T-helper 17 cell (primary cell): ENCODE data around the gene PLN. TPM values are rescaled to one million over a fixed set of nuclear protein-coding genes. Genes with fewer than 3 reads are reported as not detected.

Experiments
- ATAC-seq: fragments of 150-1000 bp; cut with Tn5 transposase; 2 replicates; pipeline ENCODE4 v1.10.0; 2021; ENCODE audit warnings: mild to moderate bottlenecking, moderate library complexity
- DNase-seq, 3 donors: peaks; one replicate each; pipeline versions ENCODE4 v3.0.0 to v3.0.0-alpha.2; 2020 to 2021
- H3K9me3 ChIP-seq: one replicate; pipeline ENCODE4 v1.7.0; 2013; ENCODE audit warnings: low read length, mild to moderate bottlenecking; ENCODE audit not compliant: control insufficient read depth, poor library complexity, severe bottlenecking
- H3K27ac Mint-ChIP-seq: one replicate; pipeline ENCODE4 v1.8.0; 2022; ENCODE audit warnings: mild to moderate bottlenecking, moderate library complexity, mixed read lengths
- H3K27me3 Mint-ChIP-seq: one replicate; pipeline ENCODE4 v1.8.0; 2022; ENCODE audit warnings: mixed read lengths
- H3K36me3 Mint-ChIP-seq: one replicate; pipeline ENCODE4 v1.8.0; 2022; ENCODE audit warnings: low read depth, mixed read lengths
- H3K4me1 Mint-ChIP-seq: one replicate; pipeline ENCODE4 v1.8.0; 2022; ENCODE audit warnings: mild to moderate bottlenecking, mixed read lengths
- H3K4me3 Mint-ChIP-seq: one replicate; pipeline ENCODE4 v1.8.0; 2022; ENCODE audit warnings: mild to moderate bottlenecking, moderate library complexity, mixed read lengths
- total RNA-seq, 4 donors: library from RNA in 2 of 4; stranded (reverse) in 2 of 4; gene quantifications; one replicate each; pipeline ENCODE4 v1.2.3 and lab custom pipeline; 2022 to 2026

The PLN gene
- total RNA-seq (not detected), total RNA-seq (lab: John Stamatoyannopoulos, UW) (0 to 0.58 reads per million in 2 donors)

DNA sequence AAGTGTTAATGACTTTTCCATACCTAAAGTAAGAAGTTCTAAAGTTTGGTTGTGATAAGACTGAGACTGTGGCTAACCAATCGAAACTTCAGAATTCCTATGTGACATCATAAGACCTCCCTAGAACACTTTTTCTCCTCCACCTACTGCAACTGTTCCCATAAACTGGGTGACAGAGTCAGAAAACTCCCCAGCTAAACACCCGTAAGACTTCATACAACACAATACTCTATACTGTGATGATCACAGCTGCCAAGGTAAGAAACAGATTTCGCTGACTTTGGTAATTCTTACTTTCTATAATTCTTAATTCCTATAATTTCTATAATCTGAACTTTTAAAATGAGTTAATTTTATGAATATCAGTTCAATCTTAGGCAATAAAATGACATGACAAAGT, at the start of gene PLN:
Gene PLN, plus strand, starts transcription at position 161 of the 400 bp plus-strand sequence. CDS start 10,626 bp downstream, outside the sequence.
- no peak within 1 kb of the TSS for H3K4me3 Mint-ChIP-seq
- no peaks in the 10 kb centered on the region for H3K36me3 Mint-ChIP-seq
- H3K4me1 Mint-ChIP-seq = peaks cover 29% of the 10 kb centered on the region
- ATAC-seq (no peak), DNase-seq (no peak)
- no peaks in the 10 kb centered on the region for H3K9me3 ChIP-seq
- H3K27me3 Mint-ChIP-seq = no peaks in the 10 kb centered on the region
- H3K27ac Mint-ChIP-seq = peak within 1 kb of the TSS; percentile 4

DNA sequence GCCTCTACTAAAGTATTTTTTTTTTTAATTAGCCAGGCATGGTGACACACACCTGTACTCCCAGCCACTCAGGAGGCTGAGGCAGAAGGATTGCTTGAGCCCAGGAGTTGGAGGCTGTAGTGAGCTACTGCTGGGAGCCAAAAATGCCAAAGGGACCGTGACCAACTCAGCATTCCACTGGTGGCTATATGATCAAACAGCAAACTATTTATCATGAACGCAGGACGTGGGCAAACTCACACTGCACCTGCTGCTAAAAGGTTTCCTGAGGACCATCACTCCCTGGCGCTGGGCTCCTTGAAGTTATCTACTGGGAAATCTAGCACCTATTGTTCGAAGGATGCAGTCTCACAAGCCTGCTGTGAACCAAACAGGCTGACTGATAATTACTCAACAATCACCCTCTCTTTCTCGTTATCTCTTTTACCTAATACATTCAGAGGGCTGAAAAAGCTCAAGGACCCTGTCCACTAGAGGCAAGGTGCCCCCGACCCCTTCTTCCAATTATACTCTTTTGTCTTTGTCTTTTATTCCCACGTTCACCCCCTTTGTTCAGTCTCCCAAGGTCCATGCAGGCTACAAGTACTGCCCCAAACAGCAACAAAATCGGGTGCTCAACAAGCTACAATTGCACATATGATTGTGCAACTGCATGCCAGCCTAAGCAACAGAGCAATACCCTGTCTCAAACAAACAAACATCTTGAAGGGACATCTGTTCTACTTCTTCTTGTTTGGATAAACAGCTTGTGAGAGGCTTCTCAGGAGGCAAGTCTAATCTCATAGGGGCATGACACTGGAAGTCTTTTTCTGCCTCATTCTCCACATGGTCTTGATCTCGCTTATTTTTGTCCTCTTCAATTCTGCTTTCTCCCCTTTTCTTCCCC, 47.7 kb upstream of the PLN start:
- Mint-ChIP-seq H3K4me1 (peaks cover 11% of the 10 kb centered on the region), H3K36me3 (peaks cover 8% of the 10 kb centered on the region)
- ATAC-seq = no peak

DNA sequence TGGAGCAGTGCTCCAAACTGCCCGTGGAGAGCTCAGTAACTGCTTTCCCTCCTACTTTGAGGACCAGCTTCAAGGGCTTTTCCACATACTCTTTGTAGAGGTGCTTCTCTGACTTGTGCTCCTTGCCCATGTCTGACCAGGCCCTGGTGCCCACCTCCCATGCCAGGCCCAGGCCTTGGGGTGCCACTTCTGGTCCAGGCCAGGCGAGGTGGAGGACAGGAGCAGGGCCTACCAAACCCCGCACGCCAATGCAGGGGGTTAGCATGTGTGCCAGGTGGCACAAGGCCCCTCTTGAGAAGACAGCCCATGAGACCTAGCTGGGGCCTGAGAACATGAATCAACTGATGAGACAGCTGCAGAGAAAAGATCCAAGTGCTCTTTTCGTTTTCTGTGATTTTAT, 47.0 kb upstream of the PLN start:
- no peaks in the 10 kb centered on the region for H3K9me3 ChIP-seq
- ATAC-seq = no peak
- H3K36me3 Mint-ChIP-seq = peaks cover 8% of the 10 kb centered on the region
- H3K4me1 Mint-ChIP-seq = peaks cover 15% of the 10 kb centered on the region
- H3K4me3 Mint-ChIP-seq = no peak overlapping the region
- H3K27me3 Mint-ChIP-seq = no peaks in the 10 kb centered on the region
- H3K27ac Mint-ChIP-seq = no peak overlapping the region
- DNase-seq = no peak

More for the DNA sequence above, 47.7 kb upstream of the PLN start:
- no peak overlapping the region for H3K27ac Mint-ChIP-seq
- no peaks in the 10 kb centered on the region for H3K27me3 Mint-ChIP-seq
- H3K9me3 ChIP-seq = no peaks in the 10 kb centered on the region
- H3K4me3 Mint-ChIP-seq = no peak overlapping the region
- no peak for DNase-seq

DNA sequence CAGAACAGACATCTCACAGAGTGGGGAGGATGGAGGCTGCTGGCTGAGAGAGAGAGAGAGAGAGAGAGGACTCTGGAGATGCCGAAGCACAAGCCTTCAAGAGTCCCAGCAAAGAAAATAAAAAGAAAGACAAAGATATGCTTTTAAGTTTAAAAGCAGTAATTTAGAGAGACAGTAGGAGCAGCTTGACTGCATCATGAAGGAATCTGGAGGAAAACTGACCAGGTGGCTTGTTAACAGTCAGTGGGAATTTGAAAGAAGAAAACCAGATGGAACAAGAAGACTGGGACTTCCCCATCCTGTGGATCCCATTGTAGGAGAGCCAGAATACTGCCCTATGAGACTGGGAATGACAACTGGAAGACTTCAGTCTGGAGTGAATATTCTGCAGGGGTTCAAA, 46.3 kb upstream of the PLN start:
- DNase-seq (no peak), ATAC-seq (no peak)
- peaks cover 19% of the 10 kb centered on the region for H3K4me1 Mint-ChIP-seq
- no peaks in the 10 kb centered on the region for H3K27me3 Mint-ChIP-seq
- no peak overlapping the region for H3K27ac Mint-ChIP-seq
- no peak overlapping the region for H3K4me3 Mint-ChIP-seq
- peaks cover 8% of the 10 kb centered on the region for H3K36me3 Mint-ChIP-seq
- no peaks in the 10 kb centered on the region for H3K9me3 ChIP-seq

DNA sequence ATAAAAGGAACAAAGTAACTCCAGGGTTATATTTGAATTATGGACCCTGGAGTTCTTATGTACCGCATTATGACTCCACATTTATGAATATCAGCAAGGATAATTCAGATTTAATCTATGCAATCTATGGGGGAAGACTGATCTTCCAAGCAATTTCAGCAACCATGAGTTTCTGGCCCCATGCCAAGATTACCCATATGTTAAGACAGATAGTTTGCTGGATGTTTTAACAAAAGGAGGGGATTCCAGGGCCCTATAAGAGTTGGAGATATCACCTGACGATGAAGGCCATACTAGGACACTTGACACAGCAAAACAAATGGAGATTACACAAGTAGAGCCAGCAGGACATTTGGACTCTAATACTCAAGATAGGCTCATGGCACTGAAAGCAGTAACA, 45.9 kb upstream of the PLN start:
- Mint-ChIP-seq H3K27me3 (no peaks in the 10 kb centered on the region), H3K27ac (no peak overlapping the region), H3K4me3 (no peak overlapping the region), H3K4me1 (peaks cover 23% of the 10 kb centered on the region), H3K36me3 (peaks cover 10% of the 10 kb centered on the region)
- no peaks in the 10 kb centered on the region for H3K9me3 ChIP-seq
- no peak for ATAC-seq
- DNase-seq = no peak

DNA sequence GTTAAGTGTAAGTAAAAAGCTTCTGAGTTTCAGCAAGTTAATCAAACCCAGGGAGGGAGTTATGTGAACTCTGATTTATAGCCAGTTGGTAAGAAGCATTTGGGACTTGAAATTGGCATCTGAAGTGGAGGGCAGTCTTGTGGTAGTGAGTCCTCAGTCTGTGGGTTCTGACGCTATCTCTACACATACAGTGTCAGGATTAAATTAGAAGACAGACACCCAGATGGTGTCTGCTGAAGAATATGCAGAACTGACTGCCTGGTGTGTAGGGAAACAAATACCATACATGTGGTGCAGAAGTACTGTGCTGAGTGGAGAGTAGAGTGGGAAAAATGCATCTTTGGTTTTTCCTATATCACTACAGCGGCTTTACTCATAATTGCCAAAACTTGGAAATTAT, 43.5 kb upstream of the PLN start:
- no peak overlapping the region for H3K27ac Mint-ChIP-seq
- DNase-seq (no peak), ATAC-seq (no peak)
- peaks cover 23% of the 10 kb centered on the region for H3K4me1 Mint-ChIP-seq
- H3K36me3 Mint-ChIP-seq = peaks cover 7% of the 10 kb centered on the region
- no peaks in the 10 kb centered on the region for H3K27me3 Mint-ChIP-seq
- no peak overlapping the region for H3K4me3 Mint-ChIP-seq
- no peaks in the 10 kb centered on the region for H3K9me3 ChIP-seq

DNA sequence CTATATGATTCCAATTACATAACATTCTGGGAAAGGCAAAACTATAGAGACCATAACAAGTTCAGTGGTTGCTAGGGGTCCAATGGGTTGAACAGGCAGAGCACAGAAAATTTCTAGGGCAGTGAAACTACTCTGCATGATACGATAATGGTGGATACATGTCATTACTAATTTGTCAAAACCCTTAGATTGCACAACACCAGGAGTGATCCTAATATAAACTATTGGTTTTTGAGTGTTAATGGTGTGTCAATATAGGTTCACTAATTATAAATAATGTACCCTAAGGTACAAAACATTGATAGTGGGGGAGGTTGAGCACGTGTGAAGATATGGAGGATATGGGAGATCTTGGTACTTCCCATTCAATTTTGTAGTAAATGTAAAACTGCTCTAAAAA, 42.4 kb upstream of the PLN start:
- peaks cover 25% of the 10 kb centered on the region for H3K4me1 Mint-ChIP-seq
- peak overlapping the region; percentile 82 for H3K27ac Mint-ChIP-seq
- no peaks in the 10 kb centered on the region for H3K27me3 Mint-ChIP-seq
- no peak for ATAC-seq
- peaks cover 7% of the 10 kb centered on the region for H3K36me3 Mint-ChIP-seq
- no peak overlapping the region for H3K4me3 Mint-ChIP-seq
- no peaks in the 10 kb centered on the region for H3K9me3 ChIP-seq
- DNase-seq = no peak

DNA sequence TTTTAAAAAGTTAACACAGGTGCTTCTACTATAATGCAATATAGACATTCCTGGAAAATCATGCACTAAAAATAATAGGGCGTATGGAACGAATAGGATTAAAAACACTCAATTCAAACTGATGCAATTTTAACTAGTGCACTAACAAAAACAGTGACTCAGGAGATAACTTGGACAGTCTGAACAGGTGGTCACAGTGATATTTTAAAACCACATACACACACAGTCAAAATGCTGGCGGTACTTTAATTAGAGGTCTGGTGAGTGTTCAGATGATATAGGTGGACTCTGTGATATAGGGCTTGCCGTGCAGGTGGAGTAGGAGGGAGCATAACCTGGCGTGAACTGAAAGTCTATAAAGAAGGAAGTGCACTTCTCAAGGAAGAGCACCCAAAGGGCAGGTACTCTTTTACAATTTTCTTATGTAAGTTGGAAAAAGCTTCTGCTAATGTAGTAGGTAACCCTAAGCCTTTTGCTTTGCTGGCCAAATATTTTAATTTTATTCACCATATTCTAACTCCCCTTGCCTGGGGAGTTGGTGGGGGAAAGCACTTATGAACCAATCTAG, 41.9 kb upstream of the PLN start:
- Mint-ChIP-seq H3K27me3 (no peaks in the 10 kb centered on the region), H3K36me3 (peaks cover 7% of the 10 kb centered on the region), H3K4me1 (peaks cover 26% of the 10 kb centered on the region), H3K4me3 (no peak overlapping the region), H3K27ac (peak overlapping the region; percentile 82)
- H3K9me3 ChIP-seq = no peaks in the 10 kb centered on the region
- DNase-seq = no peak
- no peak for ATAC-seq

DNA sequence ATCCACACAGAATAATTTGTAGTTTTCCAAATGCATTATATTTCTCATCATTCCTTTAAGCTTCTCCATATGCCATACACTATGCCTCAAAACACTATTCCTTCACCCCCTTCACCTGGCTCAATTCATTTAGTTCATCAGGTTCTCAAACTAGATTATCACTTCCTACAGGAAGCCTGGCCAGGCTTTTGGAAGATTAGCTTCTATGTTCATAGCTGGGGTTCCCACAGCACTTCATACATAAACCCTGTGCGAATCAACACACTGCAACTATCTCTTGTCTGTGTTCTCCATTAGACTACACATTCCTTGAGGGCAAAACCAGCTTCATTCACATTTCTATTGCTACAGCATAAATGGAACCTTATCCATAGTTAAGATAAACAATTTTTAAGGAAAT, 40.5 kb upstream of the PLN start:
- H3K27me3 Mint-ChIP-seq = no peaks in the 10 kb centered on the region
- peaks cover 6% of the 10 kb centered on the region for H3K36me3 Mint-ChIP-seq
- DNase-seq (no peak), ATAC-seq (no peak)
- peaks cover 28% of the 10 kb centered on the region for H3K4me1 Mint-ChIP-seq
- no peaks in the 10 kb centered on the region for H3K9me3 ChIP-seq
- no peak overlapping the region for H3K4me3 Mint-ChIP-seq
- H3K27ac Mint-ChIP-seq = peak overlapping the region; percentile 82

DNA sequence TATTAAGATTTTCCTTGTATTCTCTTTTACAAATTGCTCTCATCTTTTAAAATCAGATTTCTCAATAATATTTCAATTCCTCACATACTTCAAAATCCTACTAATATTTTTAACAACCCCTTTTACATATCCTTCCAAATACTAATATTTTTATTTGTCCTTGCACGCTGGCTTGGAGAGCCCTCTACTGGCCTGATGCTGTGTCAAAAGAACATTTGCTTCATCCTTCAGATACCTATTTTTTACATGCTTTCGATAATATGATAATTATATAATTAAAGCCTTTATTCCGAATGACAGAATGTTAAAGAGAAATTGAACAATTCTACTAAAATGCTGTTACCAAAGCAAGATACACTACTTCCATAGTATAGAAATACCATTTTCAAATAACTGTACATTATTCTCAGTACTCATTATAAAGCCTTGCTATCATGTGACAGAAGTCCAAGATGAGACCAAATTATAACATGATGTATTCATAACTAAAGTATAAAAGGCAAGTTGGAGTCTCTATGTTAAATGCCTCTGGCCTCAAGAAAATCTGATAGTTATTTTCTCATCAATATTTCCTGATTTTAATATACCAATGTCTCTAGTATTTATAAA, 39.0 kb upstream of the PLN start:
- Mint-ChIP-seq H3K27ac (peak overlapping the region; percentile 49), H3K4me1 (peaks cover 34% of the 10 kb centered on the region), H3K27me3 (no peaks in the 10 kb centered on the region), H3K4me3 (no peak overlapping the region), H3K36me3 (peaks cover 2% of the 10 kb centered on the region)
- H3K9me3 ChIP-seq = no peaks in the 10 kb centered on the region
- ATAC-seq (no peak), DNase-seq (no peak)

DNA sequence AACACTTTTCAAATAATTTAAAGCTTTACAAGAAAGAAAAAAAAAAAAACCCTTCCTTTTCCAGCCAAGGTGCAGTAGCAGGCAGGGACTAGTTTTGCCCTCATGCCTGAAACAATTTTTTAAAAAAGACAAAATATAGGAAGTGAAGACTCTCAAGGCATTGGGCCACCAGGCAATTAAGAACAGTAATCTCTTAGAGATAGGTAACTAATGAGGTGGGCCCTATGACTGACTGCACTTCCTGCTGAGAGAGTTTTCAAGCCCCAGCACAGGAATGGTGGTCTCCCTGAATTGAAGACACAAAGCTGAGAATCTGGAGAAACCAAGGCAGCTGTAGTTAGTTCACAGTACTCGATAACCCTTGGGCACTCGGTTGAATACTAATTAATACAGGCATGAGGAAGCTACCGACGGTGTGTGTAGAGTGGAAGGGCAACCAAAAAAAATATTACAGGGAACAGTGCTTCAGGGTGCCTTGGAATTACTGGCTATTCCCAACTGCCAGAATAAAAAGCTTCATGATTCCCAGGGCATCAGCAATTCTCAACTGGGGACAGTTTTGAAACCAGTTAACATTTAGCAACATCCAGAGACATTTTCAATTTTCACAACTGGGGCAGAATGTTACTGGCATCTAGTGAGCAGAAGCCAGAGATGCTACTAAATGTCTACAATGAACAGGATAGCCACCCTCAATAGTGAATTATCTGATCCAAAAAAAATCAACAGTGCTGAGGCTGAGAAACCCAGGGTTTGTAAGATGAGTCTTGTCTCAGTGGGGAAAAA, 36.0 kb upstream of the PLN start:
- Mint-ChIP-seq H3K4me1 (peaks cover 31% of the 10 kb centered on the region), H3K4me3 (no peak overlapping the region), H3K27me3 (no peaks in the 10 kb centered on the region), H3K27ac (peak overlapping the region; percentile 83), H3K36me3 (no peaks in the 10 kb centered on the region)
- ATAC-seq (no peak), DNase-seq (no peak)
- no peaks in the 10 kb centered on the region for H3K9me3 ChIP-seq

DNA sequence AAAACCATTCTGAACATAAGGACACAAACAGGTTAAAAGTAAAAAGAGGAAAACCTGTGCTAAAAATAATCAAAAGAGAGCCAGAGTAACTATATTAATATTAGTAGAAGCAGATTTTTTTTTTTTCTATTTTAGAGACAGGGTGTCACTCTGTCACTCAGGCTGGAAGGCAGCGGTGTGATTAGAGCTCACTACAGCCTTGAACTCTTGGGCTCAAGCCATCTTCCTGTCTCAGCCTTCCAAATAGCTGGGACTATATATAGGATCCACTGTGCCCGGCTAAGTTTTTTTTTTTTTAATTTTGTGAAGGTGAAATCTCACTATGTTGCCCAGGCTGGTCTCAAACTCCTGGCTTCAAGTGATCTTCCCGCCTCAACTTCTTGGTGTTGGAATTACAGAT, 33.4 kb upstream of the PLN start:
- ATAC-seq = no peak
- peaks cover 27% of the 10 kb centered on the region for H3K4me1 Mint-ChIP-seq
- H3K27me3 Mint-ChIP-seq = no peaks in the 10 kb centered on the region
- H3K9me3 ChIP-seq = no peaks in the 10 kb centered on the region
- no peak for DNase-seq
- H3K27ac Mint-ChIP-seq = no peak overlapping the region
- H3K4me3 Mint-ChIP-seq = no peak overlapping the region
- peaks cover 5% of the 10 kb centered on the region for H3K36me3 Mint-ChIP-seq

DNA sequence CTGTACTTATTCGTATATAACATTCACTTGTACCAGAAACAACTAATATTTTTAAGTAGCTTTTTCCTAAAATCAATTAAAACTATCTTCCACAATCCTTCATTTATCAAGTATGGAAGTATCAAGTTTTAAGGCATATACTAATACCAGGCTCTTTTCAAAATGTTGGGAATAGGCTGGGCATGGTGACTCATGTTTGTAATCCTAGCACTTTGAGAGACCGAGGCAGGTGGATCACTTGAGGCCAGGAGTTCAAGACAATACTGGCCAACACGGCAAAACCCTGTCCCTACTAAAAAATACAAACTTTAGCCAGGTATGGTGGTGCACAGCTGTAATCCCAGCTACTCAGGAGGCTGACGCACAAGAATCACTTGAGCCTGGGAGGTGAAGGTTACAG, 25.7 kb upstream of the PLN start:
- DNase-seq (no peak), ATAC-seq (no peak)
- H3K27me3 Mint-ChIP-seq = no peaks in the 10 kb centered on the region
- H3K27ac Mint-ChIP-seq = no peak overlapping the region
- no peaks in the 10 kb centered on the region for H3K9me3 ChIP-seq
- no peak overlapping the region for H3K4me3 Mint-ChIP-seq
- peaks cover 13% of the 10 kb centered on the region for H3K36me3 Mint-ChIP-seq
- H3K4me1 Mint-ChIP-seq = peaks cover 27% of the 10 kb centered on the region
